GM19023 (cell line): Measurements from ENCODE around the gene NT5M.

Source experiments
- ATAC-seq: cut with Tn5 transposase; IDR thresholded peaks from one replicate; pipeline ENCODE4 v1.9.1; 2021; ENCODE audit warnings: mild to moderate bottlenecking, moderate library complexity; ENCODE audit not compliant: unreplicated experiment

The NT5M gene

GRCh38 chr17:17352836-17353624, 49.9 kb downstream of the NT5M start:
- no peak for ATAC-seq

GRCh38 chr17:17353625-17354484, 50.7 kb downstream of the NT5M start:
- no peak for ATAC-seq

GRCh38 chr17:17354560-17355349, 51.6 kb downstream of the NT5M start:
- no peak for ATAC-seq

GRCh38 chr17:17355426-17355825, 52.3 kb downstream of the NT5M start:
- no peak for ATAC-seq

- ATAC-seq = no peak
These were observed 53.2 kb downstream of the NT5M start for GRCh38 chr17:17356149-17356930.

GRCh38 chr17:17356931-17357270, 53.7 kb downstream of the NT5M start:
- ATAC-seq = no peak

- ATAC-seq = no peak
These were observed 55.0 kb downstream of the NT5M start for GRCh38 chr17:17358060-17358751.

- ATAC-seq = no peak
These were observed 55.7 kb downstream of the NT5M start for GRCh38 chr17:17358866-17359265.

- no peak for ATAC-seq
These were observed 56.1 kb downstream of the NT5M start for GRCh38 chr17:17359271-17359670.

GRCh38 chr17:17360087-17360730, 57.0 kb downstream of the NT5M start:
- no peak for ATAC-seq

GRCh38 chr17:17361543-17361866, 58.3 kb downstream of the NT5M start:
- ATAC-seq = no peak

GRCh38 chr17:17361867-17362539, 58.8 kb downstream of the NT5M start:
- ATAC-seq = no peak

GRCh38 chr17:17362540-17362930, 59.4 kb downstream of the NT5M start:
- ATAC-seq = no peak

- ATAC-seq = no peak
These were observed 60.6 kb downstream of the NT5M start for GRCh38 chr17:17363638-17364337.

- ATAC-seq = no peak
These were observed 61.1 kb downstream of the NT5M start for GRCh38 chr17:17364338-17364667.

GRCh38 chr17:17365476-17366110, 62.4 kb downstream of the NT5M start:
- no peak for ATAC-seq

GRCh38 chr17:17366235-17366634, 63.1 kb downstream of the NT5M start:
- ATAC-seq = no peak
